ENCODE data around the gene LZTS3. TPM values are rescaled to one million over a fixed set of nuclear protein-coding genes. Genes with fewer than 3 reads are reported as not detected.

LZTS3 gene
- total RNA-seq, 1 donor from 2014 or later: 6.9 TPM

GRCh38 chr20:3180319-3180718 is 7.0 kb upstream of the LZTS3 start:
- Mint-ChIP-seq H3K27ac (ENCODE audit: unreplicated experiment) (no peak overlapping the region), H3K4me1 (ENCODE audit: unreplicated experiment) (peaks cover 5% of the 10 kb centered on the region), H3K36me3 (ENCODE audit: unreplicated experiment) (no peaks in the 10 kb centered on the region), H3K9me3 (ENCODE audit: unreplicated experiment) (no peaks in the 10 kb centered on the region), H3K27me3 (ENCODE audit: unreplicated experiment) (no peaks in the 10 kb centered on the region), H3K4me3 (ENCODE audit: unreplicated experiment) (no peak overlapping the region)
- DNase-seq (ENCODE audit: extremely low spot score, unreplicated experiment): no peak
- no peak for TF ChIP-seq CTCF (IDR thresholded peaks at IDR 0.05)

- no peak overlapping the region for H3K27ac Mint-ChIP-seq (ENCODE audit: unreplicated experiment)
- H3K4me1 Mint-ChIP-seq (ENCODE audit: unreplicated experiment): peaks cover 20% of the 10 kb centered on the region
- no peaks in the 10 kb centered on the region for H3K36me3 Mint-ChIP-seq (ENCODE audit: unreplicated experiment)
- no peak for TF ChIP-seq CTCF (IDR thresholded peaks at IDR 0.05)
- H3K4me3 Mint-ChIP-seq (ENCODE audit: unreplicated experiment): no peak overlapping the region
- H3K9me3 Mint-ChIP-seq (ENCODE audit: unreplicated experiment): no peaks in the 10 kb centered on the region
- no peaks in the 10 kb centered on the region for H3K27me3 Mint-ChIP-seq (ENCODE audit: unreplicated experiment)
- DNase-seq (ENCODE audit: extremely low spot score, unreplicated experiment): no peak
These were observed 4.6 kb upstream of the LZTS3 start for GRCh38 chr20:3177746-3178485.

GRCh38 chr20:3175270-3175669 is 1.9 kb upstream of the LZTS3 start:
- no peaks in the 10 kb centered on the region for H3K9me3 Mint-ChIP-seq (ENCODE audit: unreplicated experiment)
- DNase-seq (ENCODE audit: extremely low spot score, unreplicated experiment): no peak
- no peaks in the 10 kb centered on the region for H3K36me3 Mint-ChIP-seq (ENCODE audit: unreplicated experiment)
- peaks cover 25% of the 10 kb centered on the region for H3K4me1 Mint-ChIP-seq (ENCODE audit: unreplicated experiment)
- peaks cover 4% of the 10 kb centered on the region for H3K27me3 Mint-ChIP-seq (ENCODE audit: unreplicated experiment)
- peak overlapping the region; percentile 44 for H3K27ac Mint-ChIP-seq (ENCODE audit: unreplicated experiment)
- no peak for TF ChIP-seq CTCF (IDR thresholded peaks at IDR 0.05)
- H3K4me3 Mint-ChIP-seq (ENCODE audit: unreplicated experiment): peak overlapping the region; percentile 88

GRCh38 chr20:3174442-3175261 is 1.3 kb upstream of the LZTS3 start:
- peak; percentile 10 for TF ChIP-seq CTCF (IDR thresholded peaks at IDR 0.05)
- Mint-ChIP-seq H3K9me3 (ENCODE audit: unreplicated experiment) (no peaks in the 10 kb centered on the region), H3K27ac (ENCODE audit: unreplicated experiment) (peak overlapping the region; percentile 44), H3K27me3 (ENCODE audit: unreplicated experiment) (peaks cover 4% of the 10 kb centered on the region), H3K4me3 (ENCODE audit: unreplicated experiment) (peak overlapping the region; percentile 88), H3K36me3 (ENCODE audit: unreplicated experiment) (no peaks in the 10 kb centered on the region), H3K4me1 (ENCODE audit: unreplicated experiment) (peaks cover 25% of the 10 kb centered on the region)
- DNase-seq (ENCODE audit: extremely low spot score, unreplicated experiment): no peak

All from osteocyte (in vitro differentiated cells).